GM18519 (cell line): ENCODE measurements around the gene C1orf159.
A peak's percentile ranks its signal among the peaks of the same experiment; 100 is the strongest.
"Not testable (repeated sequence)": the region's sequence is repeated elsewhere in the genome, so short reads cannot be mapped to it uniquely, and the experiment has no call there.

Experiments used
- ATAC-seq: cut with Tn5 transposase; IDR thresholded peaks from one replicate; pipeline ENCODE4 v1.9.1; 2021; ENCODE audit warnings: mild to moderate bottlenecking, moderate library complexity; ENCODE audit not compliant: unreplicated experiment, low FRiP score

The C1orf159 gene

DNA sequence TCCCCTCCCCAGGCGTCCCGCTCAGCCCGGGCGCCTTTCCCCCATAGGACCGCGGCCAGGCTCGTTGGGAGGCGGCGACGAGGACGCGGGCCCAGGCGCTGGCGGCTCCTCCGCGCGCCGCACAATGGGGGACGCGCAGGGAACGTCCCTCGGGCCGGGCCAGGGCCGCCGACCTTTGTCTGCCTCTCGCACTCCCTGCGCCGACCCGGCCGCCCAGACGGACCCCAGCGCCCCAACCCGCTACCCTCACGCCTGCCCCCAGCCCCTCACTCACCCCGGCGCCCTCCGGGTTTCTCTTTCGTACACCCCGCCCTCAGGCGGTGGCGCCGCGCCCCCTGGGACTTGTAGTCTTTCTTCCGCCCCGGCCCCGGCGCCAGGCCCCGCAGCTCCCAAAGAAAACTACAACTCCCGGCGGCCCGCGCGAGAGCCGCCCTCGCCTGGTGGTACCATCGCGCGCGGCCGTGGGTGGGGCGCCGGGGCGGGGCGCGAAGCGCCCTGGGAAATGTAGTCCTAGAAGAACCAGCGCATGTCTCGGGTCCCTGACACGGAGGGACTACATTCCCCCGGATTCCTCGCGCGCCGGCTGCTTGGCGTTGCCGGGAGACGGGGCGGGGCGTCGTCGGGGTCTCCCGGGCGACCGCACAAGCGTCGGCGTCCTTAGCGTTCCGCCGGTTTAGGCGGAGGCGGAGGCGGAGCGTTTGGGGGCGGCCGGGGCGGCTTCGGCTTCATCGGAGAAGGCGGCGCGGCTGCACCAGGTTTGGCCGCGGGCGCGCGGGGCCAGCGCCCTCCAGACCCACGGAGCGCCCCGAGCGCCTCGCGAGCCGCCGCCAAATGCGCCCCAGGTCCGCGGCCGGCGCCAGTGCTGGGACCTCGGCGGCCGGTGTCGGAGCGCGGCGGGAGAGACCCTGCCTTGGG is at the start of gene C1orf159:
C1orf159 (minus strand) TSS at position 304 of the 915 bp plus-strand sequence. CDS start 24,546 bp downstream, outside the sequence.
- peak; percentile 74 for ATAC-seq

DNA sequence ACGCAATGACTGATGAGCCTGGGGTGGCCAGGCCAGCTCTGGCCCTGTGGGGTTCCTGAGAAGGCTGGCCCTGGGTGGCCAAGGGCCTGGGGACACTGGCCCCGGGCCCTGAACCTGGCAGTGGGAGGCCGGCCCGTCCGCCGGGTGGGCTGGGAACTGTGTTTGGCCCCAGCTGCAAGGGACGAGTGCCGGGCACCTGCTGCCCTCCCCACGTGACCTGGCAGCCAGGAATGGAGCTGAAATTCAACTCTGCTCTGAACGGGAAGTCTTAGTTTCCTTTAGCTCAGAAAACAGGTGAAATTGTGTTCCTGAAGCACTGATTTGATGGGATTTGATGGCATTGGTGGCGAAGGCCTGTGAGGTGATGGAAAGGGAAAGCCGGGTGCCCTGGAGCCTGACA is 49.6 kb upstream of the C1orf159 start:
- ATAC-seq = no peak

DNA sequence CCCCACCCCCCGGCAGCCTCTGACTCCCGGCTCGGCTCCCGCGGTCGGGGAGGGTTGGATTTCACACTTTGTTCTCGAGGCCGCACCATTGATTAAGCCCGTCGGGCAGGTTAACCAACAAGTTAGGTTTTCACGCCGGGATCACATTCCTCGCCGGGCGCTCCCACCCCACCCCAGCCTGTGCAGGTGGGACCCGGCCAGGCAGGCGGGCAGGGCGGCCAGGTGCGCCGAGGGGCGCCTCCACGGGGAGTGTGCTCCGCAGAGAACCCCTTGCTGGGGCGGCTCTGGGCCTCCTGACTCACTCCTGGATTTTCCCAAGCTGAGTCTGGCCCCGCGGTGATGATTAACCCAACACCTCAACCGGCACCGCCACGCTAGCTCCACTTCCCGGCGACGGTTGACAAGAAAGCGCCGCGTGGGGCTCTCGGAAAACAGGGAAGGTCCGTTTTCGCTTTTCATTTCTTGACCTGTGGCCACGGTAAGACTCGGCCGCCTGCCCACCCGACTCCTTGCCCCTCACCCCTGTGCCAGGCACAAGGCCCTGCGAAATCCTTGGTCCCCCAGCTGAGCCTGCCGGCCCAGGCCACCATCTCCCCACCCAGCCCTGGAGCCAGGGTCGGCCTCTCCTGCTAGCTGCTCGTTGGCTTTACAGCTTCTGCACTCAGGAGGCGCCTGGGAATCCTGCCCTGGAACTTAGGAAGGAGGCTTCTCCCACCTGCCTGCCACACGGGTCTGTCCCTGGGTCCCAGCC is 49.0 kb upstream of the C1orf159 start:
- no peak for ATAC-seq

DNA sequence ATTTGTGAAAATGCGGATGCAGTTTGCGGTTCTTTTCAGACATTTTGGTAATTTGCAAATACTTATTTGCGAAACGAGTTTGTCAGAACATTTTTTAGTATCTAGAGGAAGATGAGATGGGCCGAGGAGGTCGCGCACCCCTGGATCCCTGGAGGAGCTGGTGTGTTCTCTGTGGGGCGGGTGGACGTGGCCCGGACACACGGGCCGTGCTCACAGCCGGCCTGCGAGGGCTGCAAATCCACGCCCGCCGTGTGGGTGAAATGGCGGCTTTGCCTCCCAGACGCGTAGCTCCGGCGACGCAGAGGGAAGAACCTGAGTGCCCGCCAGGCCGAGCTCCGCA is 48.4 kb upstream of the C1orf159 start:
- ATAC-seq = no peak

DNA sequence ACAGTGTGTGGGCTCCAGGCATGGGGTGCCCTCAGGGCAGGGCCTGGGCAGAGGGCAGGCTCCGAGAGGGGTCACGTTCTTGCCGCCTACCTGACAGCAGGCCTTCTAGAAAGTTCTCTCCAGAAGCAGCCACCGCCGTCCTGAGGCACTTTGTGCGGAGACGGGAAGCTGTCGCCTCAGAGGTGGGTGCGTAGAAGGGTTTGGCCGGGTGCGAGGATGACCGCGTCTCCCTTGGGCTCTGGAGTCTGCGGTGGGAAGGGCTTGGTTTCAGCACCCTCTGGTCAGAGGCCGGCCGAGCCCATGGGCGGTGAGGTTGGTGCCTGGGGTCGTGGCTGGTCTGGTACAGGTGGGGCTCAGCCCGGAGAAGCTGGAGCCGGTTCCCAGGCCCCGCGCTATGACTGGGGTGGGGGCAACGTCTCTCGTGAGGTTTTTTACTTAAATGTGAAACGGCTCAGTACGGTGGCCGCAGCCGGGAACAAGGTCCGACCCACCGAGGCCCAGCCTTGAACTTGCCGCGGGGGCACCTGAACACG is 47.7 kb upstream of the C1orf159 start:
- no peak for ATAC-seq

DNA sequence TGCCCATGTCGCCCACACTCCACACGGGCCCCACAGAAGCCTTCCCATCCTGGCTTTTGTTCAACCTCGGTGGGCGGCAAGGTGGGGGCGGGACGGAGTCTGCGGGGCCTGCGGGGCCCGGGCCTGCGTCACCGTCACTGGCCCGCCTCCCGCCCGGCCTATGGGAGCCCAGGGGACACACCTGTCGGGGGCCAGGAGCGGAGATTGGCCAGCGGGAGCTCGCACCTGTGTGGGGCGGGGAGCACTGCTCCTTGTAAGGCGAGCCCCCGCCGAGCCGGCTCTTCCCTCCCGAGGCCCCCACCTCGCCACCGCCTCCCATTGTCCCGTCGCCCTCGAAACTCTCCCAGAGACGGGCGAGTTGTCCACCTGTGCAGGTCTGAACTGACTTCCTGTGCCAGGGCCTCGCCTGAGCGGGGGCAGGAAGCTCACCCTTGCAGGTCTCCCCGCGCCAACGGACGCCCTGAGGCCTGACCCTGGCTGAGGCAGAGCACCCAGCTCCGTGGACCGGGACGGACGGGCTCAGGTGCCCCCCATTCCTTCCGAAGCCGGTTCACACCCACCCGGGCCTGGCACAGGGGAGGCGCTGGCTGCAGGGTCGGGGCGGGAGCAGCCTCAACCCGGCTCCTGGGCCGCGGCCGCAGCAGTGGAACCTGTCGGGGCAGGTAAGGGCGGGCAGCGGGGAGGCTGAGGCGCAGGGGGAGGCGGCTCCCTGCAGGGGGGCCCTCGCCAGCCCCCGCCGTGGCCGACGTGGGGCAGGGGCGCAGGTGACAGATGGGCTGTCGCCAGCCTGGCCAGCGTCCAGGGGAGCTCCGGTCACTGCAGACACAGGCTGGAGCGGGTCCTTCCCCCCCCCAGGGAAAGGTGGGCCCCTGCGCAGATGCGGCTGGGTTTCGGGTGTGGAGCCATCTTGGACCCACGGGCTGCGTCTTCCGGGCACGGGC is 47.0 kb upstream of the C1orf159 start:
- no peak for ATAC-seq

DNA sequence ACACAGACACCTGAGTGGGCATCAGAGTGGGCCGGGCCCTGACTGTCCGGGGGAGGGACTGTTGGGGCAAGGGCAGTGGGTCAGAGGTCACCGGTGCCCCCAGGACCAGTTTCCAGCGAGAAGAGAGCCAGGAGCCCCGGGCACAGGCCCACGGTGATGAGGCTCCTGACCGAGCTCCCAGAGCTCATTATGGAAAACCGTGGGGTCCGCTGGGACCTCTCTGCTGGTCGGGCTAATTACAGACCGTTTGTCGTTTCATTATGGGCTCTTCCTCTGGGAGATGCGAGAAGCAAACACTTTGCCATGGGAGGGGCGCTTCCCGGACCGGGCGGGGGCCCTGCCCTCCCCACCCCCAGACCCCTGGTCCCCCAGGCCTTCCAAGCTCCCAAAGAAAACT is 45.8 kb upstream of the C1orf159 start:
- ATAC-seq = no peak

DNA sequence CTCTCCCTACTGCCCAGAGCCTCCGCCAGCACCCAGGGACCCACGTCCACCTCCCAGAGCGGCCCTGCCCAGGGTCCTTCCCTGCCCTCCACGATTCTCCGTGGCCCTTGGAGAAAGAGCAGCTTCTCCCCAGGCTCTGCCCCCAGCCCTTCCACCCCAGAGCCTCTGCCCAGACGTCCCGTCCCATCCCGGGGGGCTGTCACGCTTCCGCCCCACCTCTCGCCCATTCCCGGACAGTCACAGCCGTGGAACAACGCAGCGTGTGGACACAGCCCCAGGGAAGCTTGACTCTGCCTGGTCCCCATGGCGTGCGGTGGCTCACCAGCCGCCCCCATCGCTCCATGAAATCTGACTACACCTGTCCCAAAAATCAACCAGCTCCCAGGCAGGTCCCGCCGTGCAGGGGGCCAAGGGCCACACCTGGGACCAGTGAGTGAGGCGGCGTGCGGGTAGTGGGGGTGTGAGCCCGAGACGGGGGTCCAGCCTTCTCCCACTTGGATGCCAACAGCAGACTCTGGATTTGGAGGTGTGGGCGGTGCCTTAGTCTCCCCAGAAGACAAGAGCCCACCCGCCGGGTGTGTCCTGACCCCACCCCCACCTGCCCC is 45.3 kb upstream of the C1orf159 start:
- ATAC-seq = no peak

DNA sequence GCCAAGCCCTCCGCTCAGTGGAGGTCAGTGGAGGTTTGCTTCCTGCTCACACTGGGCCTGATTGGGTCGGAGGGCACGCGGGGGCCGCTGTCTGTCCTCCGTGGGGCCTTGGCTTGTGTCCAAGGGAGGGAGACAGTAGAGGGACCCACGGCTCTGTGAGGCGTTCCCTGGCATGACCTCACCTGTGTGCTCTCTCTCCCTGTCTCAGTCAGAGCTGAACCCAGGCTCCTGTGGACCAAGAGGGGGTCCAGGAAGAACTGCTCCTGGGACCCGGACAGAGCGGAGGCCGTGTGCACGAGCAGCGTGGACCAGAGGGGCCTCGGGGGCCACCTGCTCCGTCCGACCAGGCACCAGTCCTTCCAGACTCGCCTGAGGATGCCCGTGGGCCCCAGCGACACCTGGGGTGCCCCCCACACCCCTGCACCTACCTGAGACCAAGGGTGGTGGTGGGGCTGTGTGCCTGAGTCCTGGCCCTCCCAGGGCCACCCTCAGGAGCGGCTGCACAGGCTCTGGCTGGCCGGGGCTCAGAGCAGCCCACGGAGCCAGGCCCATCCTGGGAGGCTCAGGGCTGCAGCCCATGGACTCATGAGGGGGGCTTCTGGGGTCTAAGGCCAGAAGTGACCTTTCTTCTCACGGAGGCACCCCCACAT is 44.5 kb upstream of the C1orf159 start:
- no peak for ATAC-seq

DNA sequence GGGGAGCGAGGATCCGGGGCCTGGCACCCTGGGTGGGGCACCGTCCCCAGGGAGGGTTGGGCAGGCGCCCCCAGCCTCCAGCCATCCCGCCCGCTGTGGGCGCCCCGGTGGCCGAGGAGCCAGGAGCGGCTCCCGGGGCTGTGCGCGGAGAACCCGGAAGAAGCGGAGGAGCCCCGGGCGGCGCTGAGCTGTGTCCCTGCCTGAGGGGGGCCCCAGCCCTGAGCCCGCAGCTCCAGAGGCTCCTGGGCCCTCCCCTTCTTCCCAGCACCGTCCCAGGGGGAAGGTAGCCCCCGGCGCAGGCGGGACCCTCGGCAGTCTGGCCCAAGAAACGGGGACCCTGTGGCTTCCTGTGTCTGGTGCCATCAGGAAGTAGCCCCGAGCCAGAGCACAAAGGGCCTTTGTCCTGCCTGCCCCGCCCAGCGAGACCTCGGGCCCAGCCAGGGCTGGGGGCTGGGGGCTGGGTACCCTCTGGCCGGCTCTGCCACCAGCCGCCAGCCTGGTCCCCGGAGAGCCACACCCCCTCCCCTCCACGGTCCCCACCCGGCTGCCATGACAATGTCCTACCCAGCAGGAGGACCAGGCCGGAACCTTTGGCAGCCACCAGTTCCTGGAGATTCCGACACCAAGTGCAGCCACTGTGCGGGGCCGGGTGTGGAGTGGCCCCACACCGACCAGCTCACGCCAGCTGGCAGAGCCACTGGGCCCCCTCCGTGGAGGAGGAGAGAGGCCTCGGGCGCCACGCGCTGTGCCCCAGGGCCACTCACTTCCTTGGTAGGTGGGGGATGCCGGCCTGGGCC is 42.2 kb upstream of the C1orf159 start:
- no peak for ATAC-seq

DNA sequence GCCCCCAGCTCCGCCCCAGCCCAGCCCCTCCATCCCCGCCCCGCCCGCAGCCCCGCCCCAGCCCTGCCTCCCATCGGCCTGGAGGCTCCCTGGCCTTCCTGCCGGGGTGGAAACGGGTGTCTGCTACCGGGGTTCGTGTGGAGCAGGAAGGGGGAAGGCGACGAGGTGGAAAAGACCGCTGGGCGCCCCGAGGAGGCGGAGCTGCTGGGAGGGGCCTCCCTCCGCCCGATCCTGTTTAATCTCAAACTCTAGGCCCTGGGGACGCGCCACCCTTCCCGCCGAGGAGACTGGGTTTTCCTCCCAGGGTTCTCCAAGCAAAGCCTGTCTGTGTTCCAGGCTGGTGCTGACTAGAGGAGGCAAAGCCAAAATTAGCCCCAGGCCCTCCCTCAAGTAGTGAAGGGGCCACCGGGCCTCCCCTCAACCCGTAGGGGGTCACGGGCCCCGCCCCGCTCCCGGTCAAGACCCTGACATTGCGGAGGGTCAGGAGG is 41.6 kb upstream of the C1orf159 start:
- ATAC-seq = no peak

DNA sequence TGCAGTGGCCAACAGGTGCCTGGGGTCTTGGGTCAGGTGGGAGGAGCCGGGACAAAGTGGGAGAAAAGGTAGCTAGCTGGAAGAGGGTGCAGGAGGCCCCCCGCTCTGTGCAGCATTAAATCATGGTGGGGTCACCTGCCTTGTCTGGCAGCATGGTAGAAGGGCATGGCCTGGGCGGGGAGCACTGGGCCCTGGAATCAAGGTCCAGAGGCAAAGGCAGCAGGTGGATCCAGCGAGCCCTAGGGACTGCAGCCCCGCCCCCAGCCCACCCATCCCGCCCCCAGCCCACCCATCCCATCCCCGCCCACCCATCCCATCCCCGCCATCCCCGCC is 41.1 kb upstream of the C1orf159 start:
- ATAC-seq = no peak

DNA sequence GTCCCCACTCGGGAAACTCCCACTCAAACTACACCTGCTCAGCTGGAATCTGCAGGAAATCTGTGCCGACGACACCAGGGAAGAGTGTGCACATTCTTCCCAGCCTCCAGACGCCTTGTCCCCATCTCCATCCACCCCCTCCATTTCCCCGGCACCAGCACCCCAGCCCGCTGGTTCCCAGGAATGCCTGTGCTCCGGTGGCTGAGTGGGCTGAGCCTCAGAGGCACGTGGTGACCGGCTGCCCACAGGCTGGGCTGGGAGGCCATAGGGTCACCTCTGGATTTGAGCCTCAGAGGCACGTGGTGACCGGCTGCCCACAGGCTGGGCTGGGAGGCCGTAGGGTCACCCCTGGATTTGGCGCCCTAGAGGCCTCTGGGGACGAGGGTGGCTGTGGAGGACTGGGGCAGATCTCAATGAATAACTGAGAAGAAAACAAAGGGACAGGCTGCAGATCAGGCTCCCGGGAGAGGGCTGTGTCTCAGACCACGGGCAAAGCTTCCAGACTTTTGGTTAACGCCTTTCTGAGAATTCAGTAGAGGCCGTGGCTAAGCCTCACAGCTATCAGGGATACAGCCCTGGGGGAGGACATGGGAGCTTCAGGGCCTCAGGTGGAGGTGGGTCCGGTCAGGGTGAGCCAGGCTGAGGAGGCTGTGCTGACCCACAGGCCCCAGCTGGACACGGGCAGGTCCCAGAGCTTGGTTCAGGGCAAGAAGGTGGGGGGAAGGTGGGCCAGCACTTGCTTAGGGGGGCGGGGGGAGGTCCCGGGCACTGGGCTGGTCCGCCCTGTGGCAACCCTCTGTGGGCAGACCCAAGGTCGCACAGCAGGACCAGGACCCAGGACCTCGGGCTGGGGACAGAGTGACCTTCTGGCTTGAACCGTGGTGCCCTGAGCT is 40.5 kb upstream of the C1orf159 start:
- ATAC-seq = no peak

DNA sequence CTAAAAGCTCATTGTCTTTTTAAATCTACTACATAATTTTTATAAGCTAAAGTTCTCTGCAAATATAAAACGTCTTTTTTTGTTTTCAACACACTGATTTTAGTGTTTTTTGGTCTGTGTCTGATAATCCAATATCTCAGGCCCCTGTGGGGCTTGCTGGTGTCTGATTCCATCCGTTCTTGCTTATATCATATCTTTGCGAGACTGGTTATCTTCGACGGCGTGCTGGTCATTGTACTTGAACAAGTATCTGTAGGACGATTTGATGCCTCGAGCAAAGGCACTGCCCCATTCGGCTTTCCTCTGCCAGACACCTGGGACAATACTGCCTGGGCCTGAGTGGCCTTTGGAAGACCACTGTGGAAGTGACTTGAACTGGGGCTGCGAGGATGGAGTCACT is 39.4 kb upstream of the C1orf159 start:
- no peak for ATAC-seq

DNA sequence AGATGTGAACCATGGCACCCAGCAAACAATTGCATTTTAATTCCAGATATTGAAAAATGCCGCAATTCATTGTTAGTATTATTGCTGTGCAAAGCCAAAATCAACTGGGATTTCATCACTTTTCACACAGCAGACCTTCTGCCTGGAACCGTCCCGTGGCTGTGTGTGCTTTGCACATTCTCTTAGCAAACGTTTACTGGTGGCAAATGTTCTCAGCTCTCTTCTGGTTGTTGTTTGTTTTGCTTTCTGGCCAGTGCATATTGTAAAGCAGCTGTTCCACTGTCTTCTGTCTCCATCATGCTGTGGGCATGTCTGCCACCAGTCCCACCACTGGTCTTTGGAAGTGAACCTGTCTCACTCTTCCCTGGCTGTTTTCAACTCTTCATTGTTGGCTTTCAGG is 38.0 kb upstream of the C1orf159 start:
- ATAC-seq = no peak

DNA sequence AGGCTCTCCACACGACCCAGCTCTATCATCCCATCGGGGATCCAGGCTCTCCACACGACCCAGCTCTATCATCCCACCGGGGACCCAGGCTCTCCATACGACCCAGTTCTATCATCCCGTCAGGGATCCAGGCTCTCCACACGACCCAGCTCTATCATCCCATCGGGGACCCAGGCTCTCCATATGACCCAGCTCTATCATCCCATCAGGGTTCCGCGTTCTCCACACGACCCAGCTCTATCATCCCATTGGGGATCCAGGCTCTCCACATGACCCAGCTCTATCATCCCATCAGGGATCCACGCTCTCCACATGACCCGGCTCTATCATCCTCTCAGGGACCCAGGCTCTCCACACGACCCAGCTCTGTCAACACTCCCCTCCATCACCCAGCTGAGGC is 37.3 kb upstream of the C1orf159 start:
- ATAC-seq = not testable (repeated sequence)

DNA sequence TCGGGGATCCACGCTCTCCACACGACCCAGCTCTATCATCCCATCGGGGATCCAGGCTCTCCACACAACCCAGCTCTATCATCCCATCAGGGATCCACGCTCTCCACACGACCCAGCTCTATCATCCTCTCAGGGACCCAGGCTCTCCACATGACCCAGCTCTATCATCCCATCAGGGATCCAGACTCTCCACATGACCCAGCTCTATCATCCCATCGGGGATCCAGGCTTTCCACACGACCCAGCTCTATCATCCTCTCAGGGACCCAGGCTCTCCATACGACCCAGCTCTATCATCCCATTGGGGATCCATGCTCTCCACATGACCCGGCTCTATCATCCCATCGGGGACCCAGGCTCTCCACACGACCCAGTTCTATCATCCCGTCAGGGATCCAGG is 36.5 kb upstream of the C1orf159 start:
- ATAC-seq = not testable (repeated sequence)

DNA sequence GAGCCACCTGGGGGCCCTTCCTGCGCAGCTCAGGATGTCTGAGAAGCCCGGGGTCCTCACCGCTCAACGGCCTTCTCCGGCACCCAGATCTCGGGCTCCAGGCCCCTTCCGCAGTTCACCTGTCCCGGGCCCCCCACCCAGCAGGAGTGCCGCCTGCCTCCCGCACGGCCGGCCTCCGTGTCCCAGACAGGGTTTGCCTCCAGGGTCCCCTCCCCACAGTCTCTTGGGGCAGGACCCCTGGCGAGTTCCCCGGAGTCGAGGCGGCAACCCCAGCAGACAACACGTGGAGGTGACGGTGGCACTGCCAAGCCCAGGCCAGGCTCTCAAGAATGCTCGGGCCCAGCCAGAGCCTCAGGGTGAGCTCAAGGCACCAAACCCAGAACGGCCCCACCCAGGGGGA is 35.4 kb upstream of the C1orf159 start:
- ATAC-seq = no peak
